Esophagus muscularis mucosa (tissue), 4 donors: Measurements from ENCODE around the gene TBC1D22A. TPM values are rescaled to one million over a fixed set of nuclear protein-coding genes. Genes with fewer than 3 reads are reported as not detected.

Experiments used
- DNase-seq: peaks from one replicate; pipeline ENCODE4 v3.0.0-alpha.2; 2017; ENCODE audit errors: extremely low spot score
- H3K27ac ChIP-seq, 4 donors: fragments of 200-600 bp; sonication (generic); replicated peaks in 1 of 4; 1 replicate in 3 of 4; 2 replicates in 1 of 4; pipeline ENCODE4 v1.5.1; 2016 to 2019; ENCODE audit warnings: mild to moderate bottlenecking in 1 of 4
- H3K27me3 ChIP-seq, 4 donors: fragments of 200-600 bp; sonication (generic); one replicate each; pipeline versions ENCODE4 v1.5.1 to v1.6.0; 2016 to 2019
- H3K36me3 ChIP-seq, 4 donors: fragments of 200-600 bp; sonication (generic); one replicate each; pipeline ENCODE4 v1.5.1; 2016 to 2019
- H3K4me1 ChIP-seq, 4 donors: fragments of 200-600 bp; sonication (generic); one replicate each; pipeline ENCODE4 v1.5.1; 2016 to 2019
- H3K4me3 ChIP-seq, 4 donors: fragments of 200-600 bp; sonication (generic); 1 replicate in 2 of 4; 2 replicates in 2 of 4; pipeline ENCODE4 v1.5.1; 2016 to 2019; ENCODE audit warnings: mild to moderate bottlenecking in 4 of 4, moderate library complexity in 1 of 4
- H3K9me3 ChIP-seq, 4 donors: fragments of 200-600 bp; sonication (generic); 1 replicate in 3 of 4; 2 replicates in 1 of 4; pipeline ENCODE4 v1.5.1; 2016 to 2019
- CTCF ChIP-seq, 3 experiments: fragments of 200-600 bp in 2 of 3; fragments of 450-650 bp in 1 of 3; sonication (generic) in 2 of 3; IDR thresholded peaks; one replicate each; pipeline ENCODE4 v1.5.1; 2017 to 2019; ENCODE audit warnings: antibody characterized with exemption in 3 of 3, mild to moderate bottlenecking in 2 of 3, moderate library complexity in 1 of 3
- EP300 ChIP-seq: sonication (generic); formaldehyde crosslinking; IDR thresholded peaks from one replicate; pipeline ENCODE4 v1.6.1; 2017; ENCODE audit warnings: antibody characterized with exemption
- POLR2A ChIP-seq: fragments of 450-650 bp; IDR thresholded peaks from one replicate; pipeline ENCODE4 v1.6.1; 2017; ENCODE audit warnings: antibody characterized with exemption, moderate library complexity, mild to moderate bottlenecking, low read depth
- POLR2AphosphoS5 ChIP-seq, 2 donors: sonication (generic); formaldehyde crosslinking; IDR thresholded peaks; one replicate each; pipeline ENCODE4 v1.6.1; 2017; ENCODE audit warnings: antibody characterized with exemption in 2 of 2
- WGBS: methylation state at CpG from one replicate; pipeline ENCODE4 v1.1.5; 2018; 5-methylcytosine and 5-hydroxymethylcytosine counted together
- intact Hi-C: fragments of 100-400 bp; cut with DNase I; formaldehyde crosslinking; loops from one replicate; pipeline ENCODE4 v1.15.1; 2023
- total RNA-seq, 4 donors: library from RNA; depleted of rRNA; stranded (reverse); fragments of >200 nt; gene quantifications; one replicate each; pipeline versions ENCODE4 v1.1.0 to v1.2.1, GENCODE V29; 2016

The TBC1D22A gene
- total RNA-seq, 4 donors from 2014 or later, result 15.2 to 20.7 (median 18.8) TPM

- H3K27ac ChIP-seq, result peak overlapping the region in 1 of 4 donors; percentile 55
- peaks cover 14 to 28% (median 18%) of the 10 kb centered on the region in 4 donors for H3K4me1 ChIP-seq
- no peak for DNase-seq
- no peak overlapping the region for H3K4me3 ChIP-seq
- peaks cover 0 to 33% (median 18%) of the 10 kb centered on the region in 4 donors for H3K36me3 ChIP-seq
- H3K27me3 ChIP-seq, result no peaks in the 10 kb centered on the region
- TF ChIP-seq CTCF (IDR thresholded peaks at IDR 0.05) (no peak), POLR2AphosphoS5 (IDR thresholded peaks at IDR 0.05) (no peak), POLR2A (no peak), EP300 (no peak)
- H3K9me3 ChIP-seq, result no peaks in the 10 kb centered on the region
- WGBS, result 59% methylated on average over 12 of the region's 12 CpGs
- intact Hi-C loops, result no loop called here
These were observed 131.7 kb downstream of the TBC1D22A start for GRCh38 chr22:46894081-46894671.

- WGBS, result 94% methylated on average over 15 of the region's 15 CpGs
- H3K36me3 ChIP-seq, result peaks cover 0 to 33% (median 18%) of the 10 kb centered on the region in 4 donors
- no peaks in the 10 kb centered on the region for H3K27me3 ChIP-seq
- H3K27ac ChIP-seq, result peak overlapping the region in 2 of 4 donors; percentile 36 to 55
- no peak overlapping the region for H3K4me3 ChIP-seq
- no peaks in the 10 kb centered on the region for H3K9me3 ChIP-seq
- intact Hi-C loops, result no loop called here
- DNase-seq, result no peak
- TF ChIP-seq POLR2AphosphoS5 (IDR thresholded peaks at IDR 0.05) (no peak), CTCF (IDR thresholded peaks at IDR 0.05) (no peak), POLR2A (no peak), EP300 (no peak)
- H3K4me1 ChIP-seq, result peaks cover 14 to 28% (median 18%) of the 10 kb centered on the region in 4 donors
These were observed 132.6 kb downstream of the TBC1D22A start for GRCh38 chr22:46894851-46895640.

GRCh38 chr22:46895753-46896152 lies 133.3 kb downstream of the TBC1D22A start:
- Histone ChIP-seq H3K9me3 (no peaks in the 10 kb centered on the region), H3K4me3 (no peak overlapping the region), H3K27ac (peak overlapping the region in 2 of 4 donors; percentile 6 to 55), H3K36me3 (peaks cover 0 to 33% (median 18%) of the 10 kb centered on the region in 4 donors), H3K27me3 (no peaks in the 10 kb centered on the region), H3K4me1 (peaks cover 14 to 32% (median 20%) of the 10 kb centered on the region in 4 donors)
- no peak for DNase-seq
- intact Hi-C loops, result no loop called here
- TF ChIP-seq CTCF (IDR thresholded peaks at IDR 0.05), result no peak
- TF ChIP-seq POLR2AphosphoS5 (IDR thresholded peaks at IDR 0.05), result no peak
- no peak for TF ChIP-seq POLR2A
- TF ChIP-seq EP300, result no peak
- WGBS, result 80% methylated on average over 11 of the region's 11 CpGs

GRCh38 chr22:46896166-46896565 lies 133.7 kb downstream of the TBC1D22A start:
- TF ChIP-seq CTCF (IDR thresholded peaks at IDR 0.05), result no peak
- no peak for TF ChIP-seq EP300
- TF ChIP-seq POLR2A, result no peak
- no peak for TF ChIP-seq POLR2AphosphoS5 (IDR thresholded peaks at IDR 0.05)
- no peak for DNase-seq
- WGBS, result 98% methylated on average over 4 of the region's 4 CpGs

More at GRCh38 chr22:46896166-46896565, 133.7 kb downstream of the TBC1D22A start:
- H3K36me3 ChIP-seq, result peaks cover 0 to 32% (median 16%) of the 10 kb centered on the region in 4 donors
- intact Hi-C loops, result no loop called here
- H3K27ac ChIP-seq, result no peak overlapping the region
- no peak overlapping the region for H3K4me3 ChIP-seq
- no peaks in the 10 kb centered on the region for H3K9me3 ChIP-seq
- H3K27me3 ChIP-seq, result no peaks in the 10 kb centered on the region
- peaks cover 14 to 36% (median 22%) of the 10 kb centered on the region in 4 donors for H3K4me1 ChIP-seq
